HS-5 (cell line): Measurements from ENCODE around the gene MAG.

Source experiments
- DNase-seq: peaks from one replicate; pipeline ENCODE4 v3.0.0-alpha.2; 2012; ENCODE audit warnings: low read depth

Gene MAG

GRCh38 chr19:35265126-35265899 is 26.6 kb upstream of the MAG start:
- DNase-seq, result no peak

GRCh38 chr19:35265900-35266519 is 26.0 kb upstream of the MAG start:
- DNase-seq, result no peak

- no peak for DNase-seq
Measured at GRCh38 chr19:35266520-35267352, 25.2 kb upstream of the MAG start.

GRCh38 chr19:35267353-35267817 is 24.6 kb upstream of the MAG start:
- DNase-seq, result no peak

- DNase-seq, result no peak
Measured at GRCh38 chr19:35267818-35268535, 24.0 kb upstream of the MAG start.

GRCh38 chr19:35268536-35269437 is 23.2 kb upstream of the MAG start, which contains the start of gene USF2:
Gene USF2, plus strand, starts transcription at chr19:35268962. Its CDS starts 140 bp downstream, at chr19:35269102.
- no peak for DNase-seq

GRCh38 chr19:35269438-35270117 is 22.4 kb upstream of the MAG start:
- DNase-seq, result peak; percentile 47

GRCh38 chr19:35270381-35270811 is 21.6 kb upstream of the MAG start:
- no peak for DNase-seq

- DNase-seq, result no peak
Measured at GRCh38 chr19:35271546-35271945, 20.4 kb upstream of the MAG start.

- DNase-seq, result no peak
Measured at GRCh38 chr19:35272122-35272719, 19.7 kb upstream of the MAG start.

GRCh38 chr19:35272954-35273649 is 18.9 kb upstream of the MAG start:
- DNase-seq, result no peak

GRCh38 chr19:35273686-35274259 is 18.2 kb upstream of the MAG start:
- DNase-seq, result no peak

- no peak for DNase-seq
Measured at GRCh38 chr19:35274323-35274722, 17.6 kb upstream of the MAG start.

- no peak for DNase-seq
Measured at GRCh38 chr19:35276706-35277281, 15.2 kb upstream of the MAG start.

- DNase-seq, result no peak
Measured at GRCh38 chr19:35278578-35279284, 13.2 kb upstream of the MAG start.

GRCh38 chr19:35279374-35279773 is 12.6 kb upstream of the MAG start:
- no peak for DNase-seq

GRCh38 chr19:35279985-35280821 is 11.8 kb upstream of the MAG start:
- no peak for DNase-seq
